Measurements from ENCODE around the gene HTR1E. TPM values are rescaled to one million over a fixed set of nuclear protein-coding genes. Genes with fewer than 3 reads are reported as not detected.

HTR1E gene
- 0.93 TPM for total RNA-seq

GRCh38 chr6:86937219-86938079, at the start of gene HTR1E:
HTR1E (plus strand) TSS chr6:86937528; CDS start chr6:87015335, 77,807 bp downstream.

Small RNA genes within 50 kb of the gene (small RNA-seq; reads per million reads assigned to genes)
- gene AL157777.2 (ENCODE audit: low replicate concordance) = not detected
- gene MTHFD2P2 (ENCODE audit: low replicate concordance) = not detected

Other genes starting within 250 kb of the HTR1E start
- gene CGA, start 157.6 kb downstream of the HTR1E start, total RNA-seq = 0.35 TPM
- 65.9 TPM for gene ZNF292, start 218.0 kb downstream of the HTR1E start, total RNA-seq